HG03064 (cell line): ENCODE data around the gene GOLPH3.
"Not testable (repeated sequence)": the region's sequence is repeated elsewhere in the genome, so short reads cannot be mapped to it uniquely, and the experiment has no call there.

Source experiments
- ATAC-seq: cut with Tn5 transposase; IDR thresholded peaks from one replicate; pipeline ENCODE4 v1.9.1; 2021; ENCODE audit warnings: low read depth; ENCODE audit not compliant: unreplicated experiment

Gene GOLPH3

DNA sequence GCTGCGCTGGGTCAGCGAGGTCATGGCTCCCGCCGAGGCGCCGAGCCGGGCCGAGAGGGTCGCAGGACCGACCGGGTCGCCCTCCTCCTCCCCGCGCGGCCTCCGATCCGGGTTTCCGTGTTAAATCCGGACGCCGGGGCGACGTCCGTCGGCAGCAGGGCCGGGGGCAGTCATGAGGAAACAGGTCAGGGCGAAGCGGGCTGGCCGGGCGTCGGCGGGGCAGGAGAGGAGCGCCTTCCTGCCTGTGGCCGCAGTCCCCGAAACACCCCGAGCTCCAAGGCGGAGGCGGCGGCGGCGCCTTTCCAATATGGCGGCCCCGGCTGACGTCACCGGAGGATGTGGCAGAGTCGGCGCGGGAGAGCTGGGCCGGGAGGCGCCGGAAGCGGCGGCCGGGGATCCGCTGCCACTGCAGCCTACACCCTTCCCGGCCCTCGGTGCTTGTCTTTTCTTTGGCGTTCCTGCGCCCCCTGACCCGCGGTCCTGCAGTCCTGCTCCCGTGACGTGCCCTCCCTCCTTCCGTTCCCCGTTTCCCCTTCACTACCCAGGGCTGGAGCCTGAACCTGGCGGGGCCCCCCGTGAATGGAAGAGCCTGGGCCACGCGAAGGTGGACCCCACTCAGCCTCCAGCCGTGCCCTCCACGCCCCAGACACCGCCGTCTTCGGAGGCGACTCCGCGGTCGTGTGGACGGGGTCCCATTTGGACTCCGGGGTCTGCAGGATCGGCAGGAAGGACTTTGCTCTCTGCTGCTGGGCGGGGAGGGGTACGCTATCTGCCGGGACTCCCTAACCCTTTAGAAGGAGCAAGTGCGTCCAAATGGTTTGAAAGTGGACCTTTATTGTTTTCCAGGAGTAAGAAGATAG, at the start of gene GOLPH3:
TSS of gene GOLPH3 (minus strand) at position 309 of the 860 bp plus-strand sequence. CDS start at position 24, 285 bp downstream.
- ATAC-seq: peak; percentile 80

DNA sequence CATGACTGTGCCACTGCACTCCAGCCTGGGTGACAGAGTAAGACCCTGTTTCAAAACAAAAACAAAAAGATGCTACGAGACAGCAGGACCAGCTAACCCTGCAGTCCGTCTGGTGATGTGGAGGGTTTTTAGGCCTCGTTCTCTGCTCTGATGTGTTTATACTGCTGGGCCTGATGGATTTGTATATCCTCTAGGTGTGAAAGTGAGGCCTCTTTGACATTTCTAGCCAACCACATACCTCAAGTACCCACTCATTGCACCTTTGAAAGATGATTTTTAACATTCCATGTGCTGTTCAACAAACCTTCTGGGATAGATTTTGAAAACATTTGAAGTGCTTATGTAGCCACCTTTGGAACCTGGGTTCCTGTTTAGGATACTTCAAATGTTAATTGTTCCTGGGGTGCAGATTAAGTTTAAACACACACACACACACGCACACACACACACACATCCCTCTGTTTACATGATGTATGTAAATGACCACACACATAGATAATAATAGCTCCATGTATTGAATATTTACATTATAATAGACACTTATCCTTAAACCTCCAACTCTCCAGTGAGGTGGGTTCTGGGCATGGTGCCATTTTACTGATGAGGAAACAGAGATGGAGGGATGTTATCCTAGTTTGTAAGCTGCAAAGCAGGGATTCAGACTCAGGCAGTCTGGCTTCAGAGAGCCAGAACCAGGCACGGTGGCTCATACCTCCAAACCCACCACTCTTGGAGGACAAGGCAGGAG, 48.8 kb upstream of the GOLPH3 start:
- ATAC-seq: no peak

DNA sequence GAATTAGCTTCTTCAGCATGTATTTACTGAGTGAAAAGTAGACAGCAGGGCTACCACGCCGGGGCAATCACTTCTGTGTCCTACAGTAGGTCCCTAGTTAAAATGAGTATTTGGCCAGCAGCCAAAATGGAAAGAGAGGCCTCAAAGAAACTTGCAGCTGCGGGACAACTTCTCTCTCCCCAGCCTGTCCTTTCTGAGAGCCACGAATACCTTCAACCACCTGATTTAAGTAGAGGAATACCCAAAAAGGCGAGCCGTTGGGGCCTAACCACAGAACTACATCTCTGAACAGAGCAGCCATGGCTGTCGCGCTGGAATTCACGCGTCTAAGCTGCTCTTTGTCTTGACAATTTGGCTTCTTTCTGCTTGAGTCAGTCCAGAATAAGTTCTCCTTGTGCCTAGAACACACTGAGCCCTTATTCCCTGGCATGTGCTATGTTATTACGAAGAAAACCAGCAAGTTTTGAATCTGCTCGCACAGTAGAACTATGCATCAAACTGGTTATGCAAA, 43.8 kb upstream of the GOLPH3 start:
- no peak for ATAC-seq

DNA sequence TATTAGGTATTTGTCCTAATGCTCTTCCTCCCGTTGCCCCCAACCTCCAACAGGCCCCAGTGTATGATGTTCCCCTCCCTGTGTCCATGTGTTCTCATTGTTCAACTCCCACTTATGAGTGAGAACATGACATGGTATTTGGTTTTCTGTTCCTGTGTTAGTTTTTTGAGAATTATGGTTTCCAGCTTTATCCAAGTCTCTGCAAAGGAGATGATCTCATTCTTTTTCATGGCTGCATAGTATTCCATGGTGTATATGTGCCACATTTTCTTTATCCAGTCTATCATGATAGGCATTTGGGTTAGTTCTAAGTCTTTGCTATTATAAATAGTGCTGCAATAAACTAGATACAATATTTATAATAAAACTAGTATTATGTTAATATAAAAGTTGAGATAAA, 40.2 kb upstream of the GOLPH3 start:
- ATAC-seq: not testable (repeated sequence)

DNA sequence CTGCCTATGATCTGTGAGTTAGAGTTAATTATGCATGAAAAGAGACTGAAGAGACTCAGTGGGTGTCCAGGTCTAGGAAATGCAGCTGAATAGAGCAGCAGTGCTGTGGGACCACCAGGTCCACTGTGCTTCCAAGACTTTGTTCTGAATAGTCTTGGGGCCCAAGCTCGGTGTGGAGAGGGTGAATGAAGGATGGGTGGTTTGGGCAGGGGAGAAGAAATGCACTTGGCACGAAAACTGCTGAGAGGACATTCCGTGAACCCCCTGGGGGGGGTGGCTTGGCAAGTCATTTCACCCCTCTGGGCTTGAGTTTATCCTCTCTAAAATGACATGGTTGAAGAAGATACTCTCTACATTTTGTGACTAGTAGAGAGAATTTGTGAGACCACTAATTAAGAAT, 36.0 kb upstream of the GOLPH3 start:
- ATAC-seq: no peak

DNA sequence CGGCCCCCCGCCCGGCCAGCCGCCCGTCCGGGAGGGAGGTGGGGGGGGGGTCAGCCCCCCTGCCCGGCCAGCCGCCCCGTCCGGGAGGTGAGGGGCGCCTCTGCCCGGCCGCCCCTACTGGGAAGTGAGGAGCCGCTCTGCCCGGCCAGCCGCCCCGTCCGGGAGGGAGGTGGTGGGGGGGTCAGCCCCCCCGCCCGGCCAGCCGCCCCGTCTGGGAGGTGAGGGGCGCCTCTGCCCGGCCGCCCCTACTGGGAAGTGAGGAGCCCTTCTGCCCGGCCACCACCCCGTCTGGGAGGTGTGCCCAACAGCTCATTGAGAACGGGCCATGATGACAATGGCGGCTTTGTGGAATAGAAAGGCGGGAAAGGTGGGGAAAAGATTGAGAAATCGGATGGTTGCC, 34.7 kb upstream of the GOLPH3 start:
- ATAC-seq: not testable (repeated sequence)

DNA sequence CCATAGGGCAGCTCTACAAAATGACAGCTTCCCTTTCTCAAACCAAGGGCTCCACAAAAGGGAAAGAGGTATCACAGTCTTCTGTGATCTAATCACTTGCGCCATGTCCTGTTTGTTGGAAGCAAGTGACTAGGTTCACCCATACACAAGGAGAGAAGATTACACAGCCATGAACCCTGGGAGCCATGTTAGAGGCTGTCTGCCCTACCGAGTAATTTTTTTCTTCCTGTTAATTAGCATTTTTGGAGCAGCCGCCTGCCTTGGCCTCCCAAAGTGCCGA, 33.2 kb upstream of the GOLPH3 start:
- no peak for ATAC-seq

DNA sequence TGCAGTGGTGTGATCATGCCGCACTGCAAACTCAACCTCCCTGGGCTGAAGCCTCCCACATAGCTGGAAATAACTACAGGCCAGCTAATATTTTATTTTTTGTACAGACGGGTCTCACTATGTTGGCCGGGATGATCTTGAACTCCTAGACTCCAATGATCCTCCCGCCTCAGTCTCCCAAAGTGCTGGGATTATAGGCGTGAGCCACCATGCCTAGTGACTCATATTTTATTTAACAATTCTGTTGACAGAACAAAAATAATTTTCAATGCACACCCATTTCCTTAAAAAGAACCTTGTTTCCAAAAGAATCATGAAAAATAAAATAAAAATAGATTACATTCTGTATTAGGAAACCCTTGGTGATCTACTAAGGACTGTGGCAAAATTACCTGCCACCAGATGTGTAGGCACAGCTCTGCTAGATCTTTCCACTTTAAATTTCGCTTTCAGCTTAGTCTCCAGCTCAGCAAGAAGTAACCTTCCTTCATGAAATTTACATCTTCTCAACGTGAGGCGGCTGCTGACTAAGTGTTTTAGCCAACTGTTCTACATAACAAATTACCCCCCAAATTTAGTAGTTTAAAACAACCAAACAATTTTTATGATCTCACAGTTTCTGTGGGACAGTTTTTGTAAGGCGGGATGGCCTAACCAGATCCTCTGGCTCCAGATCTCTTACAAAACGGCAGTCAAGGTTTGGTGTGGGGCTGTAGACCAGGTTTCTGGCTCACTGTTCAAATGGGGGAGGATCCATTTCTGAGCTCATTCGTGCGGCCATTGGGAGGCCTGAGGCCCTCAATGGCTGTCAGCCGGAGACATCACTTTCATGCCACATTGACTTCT, 32.6 kb upstream of the GOLPH3 start:
- ATAC-seq: no peak

DNA sequence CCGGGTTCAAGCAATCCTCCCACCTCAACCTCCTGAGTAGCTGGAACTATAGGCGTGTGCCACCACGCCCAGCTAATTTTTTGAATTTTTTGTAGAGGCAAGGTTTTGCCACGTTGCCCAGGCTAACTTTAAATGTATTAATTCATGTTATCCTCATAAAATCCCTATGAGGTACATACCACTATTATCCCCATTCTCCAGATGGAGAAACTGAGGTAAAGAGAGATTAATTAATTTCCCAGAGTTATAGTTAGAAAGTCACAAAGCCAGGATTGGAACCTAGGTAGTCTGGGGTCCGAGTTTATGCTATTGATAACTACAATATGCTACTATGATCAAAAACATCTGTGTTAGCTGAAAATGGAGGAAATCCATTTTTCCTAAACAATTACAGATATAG, 31.9 kb upstream of the GOLPH3 start:
- ATAC-seq: no peak

DNA sequence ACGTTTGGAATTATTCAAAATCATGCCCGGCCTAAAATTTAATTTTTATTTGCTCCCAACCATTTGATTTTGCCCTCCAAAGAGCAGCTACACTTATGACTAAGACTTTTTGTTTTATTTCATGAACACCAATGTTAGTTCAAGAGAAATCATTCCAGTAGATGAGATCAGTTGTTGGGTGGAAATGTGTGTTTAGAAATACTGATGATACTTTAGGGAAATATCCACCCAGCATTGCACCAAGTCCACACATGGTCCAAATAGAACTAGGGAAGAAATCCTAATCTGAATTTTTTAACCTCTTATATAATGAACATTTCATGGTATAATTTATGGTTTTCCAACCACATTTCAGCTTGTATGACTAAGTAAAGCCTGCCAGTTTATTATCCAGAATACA, 28.3 kb upstream of the GOLPH3 start:
- no peak for ATAC-seq

DNA sequence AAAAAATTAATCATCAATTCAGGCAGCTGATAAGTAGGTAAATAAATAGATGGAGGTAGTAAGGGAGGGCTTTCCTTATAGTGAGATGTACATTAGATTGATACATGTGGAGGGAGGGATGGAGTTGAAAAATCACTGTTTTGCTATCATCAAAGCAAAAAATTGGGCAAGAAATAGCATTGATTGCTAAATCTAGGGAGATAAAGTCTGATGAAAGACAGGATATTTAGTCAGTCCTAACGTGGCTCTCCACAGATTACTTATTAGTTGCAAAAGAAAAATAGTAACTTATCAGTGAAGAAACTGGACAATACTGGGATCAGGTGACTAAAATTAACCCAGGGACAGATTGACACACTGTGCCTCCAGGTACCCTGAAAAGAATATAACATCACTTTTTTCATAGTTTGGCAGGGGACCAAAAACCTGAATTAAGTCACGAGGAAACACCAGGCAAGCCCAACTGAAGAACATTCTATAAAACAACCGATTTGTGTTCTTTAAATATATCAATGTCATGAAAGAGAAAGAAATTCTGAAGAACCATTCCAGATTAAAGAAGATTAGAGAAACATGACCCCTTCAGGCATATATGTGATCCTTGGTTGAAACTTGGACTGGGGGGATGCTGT, 27.1 kb upstream of the GOLPH3 start:
- ATAC-seq: no peak

DNA sequence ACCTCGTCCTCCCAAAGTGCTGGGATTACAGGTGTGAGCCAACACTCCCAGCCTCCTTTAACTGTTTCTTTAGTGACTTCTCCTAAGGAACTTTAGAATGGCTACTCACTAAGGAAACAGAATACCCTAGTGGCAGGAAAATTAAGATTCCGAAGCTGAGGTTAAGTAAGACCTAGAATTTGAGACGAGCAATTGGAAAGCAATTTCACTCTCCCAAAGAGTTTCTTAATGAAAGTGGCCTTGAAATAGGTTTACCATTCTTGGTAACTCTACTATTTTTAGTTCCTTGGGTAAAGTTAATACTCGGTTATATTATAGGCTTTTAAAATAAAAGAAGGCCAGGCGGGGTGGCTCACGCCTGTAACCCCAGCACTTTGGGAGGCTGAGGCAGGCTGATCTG, 22.9 kb upstream of the GOLPH3 start:
- no peak for ATAC-seq

DNA sequence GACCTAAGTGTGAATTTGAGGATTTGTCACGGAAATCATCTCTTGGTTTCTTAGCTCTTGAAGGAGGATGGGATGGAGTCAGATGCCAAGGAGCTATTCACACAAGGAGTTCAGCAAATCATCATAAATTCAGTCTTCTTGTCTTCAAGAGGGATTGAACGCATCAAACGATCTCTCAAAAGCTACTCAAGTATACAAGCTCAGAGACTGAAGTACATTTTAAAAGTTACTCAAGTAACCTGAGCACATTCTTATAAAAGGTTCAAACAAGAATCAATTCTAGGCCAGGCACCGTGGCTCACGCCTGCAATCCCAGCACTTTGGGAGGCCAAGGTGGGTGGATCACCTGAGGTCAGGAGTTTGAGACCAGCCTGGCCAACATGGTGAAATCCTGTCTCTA, 21.1 kb upstream of the GOLPH3 start:
- no peak for ATAC-seq

DNA sequence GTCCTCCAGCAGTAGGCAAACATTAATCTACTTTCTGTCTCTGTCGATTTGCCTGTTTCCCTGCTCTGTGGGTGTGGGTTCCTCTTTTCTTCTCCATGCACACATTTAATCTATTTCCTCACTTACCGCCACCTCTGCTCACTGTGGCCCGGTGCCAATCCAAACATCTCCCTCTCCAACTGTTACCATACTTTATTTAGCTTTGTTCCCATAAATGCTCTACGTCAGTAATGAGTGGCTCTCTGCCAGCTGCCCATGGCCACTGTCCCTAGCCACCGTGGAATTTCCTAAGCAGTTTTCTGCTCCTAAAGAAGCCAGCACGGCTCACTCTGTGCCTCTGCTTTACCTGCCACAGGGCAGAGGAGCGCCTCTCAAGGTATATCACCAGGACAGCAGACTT, 19.5 kb upstream of the GOLPH3 start:
- ATAC-seq: no peak

DNA sequence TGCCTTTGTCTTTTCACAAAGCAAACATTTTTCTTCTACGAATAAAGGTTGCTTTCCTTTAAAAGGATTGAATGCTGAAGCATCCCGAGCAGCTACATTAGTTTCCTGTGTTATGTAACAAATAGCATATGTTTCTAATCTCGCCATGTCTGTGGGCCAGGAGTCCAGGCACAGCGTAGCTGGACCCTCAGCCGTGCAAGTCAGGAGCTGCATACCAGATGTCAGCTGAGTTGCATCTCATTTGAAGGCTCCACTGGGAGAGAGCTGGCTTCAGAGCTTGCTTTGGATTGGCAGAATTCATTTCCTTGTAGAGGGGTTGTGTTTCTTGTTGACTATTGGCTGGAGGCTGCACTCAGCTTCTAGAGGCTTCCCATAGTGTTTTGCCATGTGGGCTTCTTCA, 16.0 kb upstream of the GOLPH3 start:
- no peak for ATAC-seq

DNA sequence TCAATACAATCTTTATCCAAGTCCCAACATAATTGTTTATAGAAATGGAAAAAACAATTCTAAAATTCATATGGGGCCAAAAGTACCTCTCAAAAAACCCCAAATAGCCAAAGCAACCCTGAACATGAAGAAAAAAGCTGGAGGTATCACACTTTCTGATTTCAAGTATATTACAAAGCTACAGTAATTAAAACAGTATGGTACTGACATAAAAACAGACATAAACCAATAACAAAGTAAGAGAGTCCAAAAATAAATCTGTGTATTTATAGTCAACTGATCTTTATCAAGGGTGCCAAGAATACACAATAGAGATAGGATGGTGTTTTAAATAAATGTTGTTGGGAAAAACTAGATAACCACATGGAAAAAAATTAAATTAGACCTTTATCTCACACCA, 13.6 kb upstream of the GOLPH3 start:
- ATAC-seq: no peak

DNA sequence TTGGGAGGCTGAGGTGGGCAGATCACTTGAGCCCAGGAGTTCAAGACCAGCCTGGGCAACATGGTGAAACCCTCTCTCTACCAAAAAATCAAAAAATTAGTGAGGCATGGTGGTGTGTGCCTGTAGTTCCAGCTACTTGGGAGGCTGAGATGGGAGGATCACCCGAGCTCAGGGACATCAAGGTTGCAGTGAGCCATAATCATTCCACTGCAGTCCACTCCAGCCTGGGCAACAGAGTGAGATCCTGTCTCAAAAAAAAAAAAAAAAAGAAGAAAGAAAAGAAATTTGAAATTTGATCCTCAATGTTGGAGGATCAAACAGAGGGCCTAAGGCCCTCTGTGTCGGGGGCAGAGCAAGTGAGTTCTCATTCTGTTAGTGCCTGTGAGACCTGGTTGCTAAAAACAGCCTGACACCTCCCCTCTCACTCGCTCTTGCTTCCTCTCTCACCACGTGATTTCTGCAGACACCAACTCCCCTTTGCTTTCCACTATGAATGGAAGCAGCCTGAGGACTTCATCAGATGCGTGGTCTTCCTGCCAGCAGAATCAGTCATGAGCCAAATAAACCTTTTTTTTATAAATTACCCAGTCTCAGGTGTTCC, 8.4 kb upstream of the GOLPH3 start:
- ATAC-seq: peak; percentile 75

DNA sequence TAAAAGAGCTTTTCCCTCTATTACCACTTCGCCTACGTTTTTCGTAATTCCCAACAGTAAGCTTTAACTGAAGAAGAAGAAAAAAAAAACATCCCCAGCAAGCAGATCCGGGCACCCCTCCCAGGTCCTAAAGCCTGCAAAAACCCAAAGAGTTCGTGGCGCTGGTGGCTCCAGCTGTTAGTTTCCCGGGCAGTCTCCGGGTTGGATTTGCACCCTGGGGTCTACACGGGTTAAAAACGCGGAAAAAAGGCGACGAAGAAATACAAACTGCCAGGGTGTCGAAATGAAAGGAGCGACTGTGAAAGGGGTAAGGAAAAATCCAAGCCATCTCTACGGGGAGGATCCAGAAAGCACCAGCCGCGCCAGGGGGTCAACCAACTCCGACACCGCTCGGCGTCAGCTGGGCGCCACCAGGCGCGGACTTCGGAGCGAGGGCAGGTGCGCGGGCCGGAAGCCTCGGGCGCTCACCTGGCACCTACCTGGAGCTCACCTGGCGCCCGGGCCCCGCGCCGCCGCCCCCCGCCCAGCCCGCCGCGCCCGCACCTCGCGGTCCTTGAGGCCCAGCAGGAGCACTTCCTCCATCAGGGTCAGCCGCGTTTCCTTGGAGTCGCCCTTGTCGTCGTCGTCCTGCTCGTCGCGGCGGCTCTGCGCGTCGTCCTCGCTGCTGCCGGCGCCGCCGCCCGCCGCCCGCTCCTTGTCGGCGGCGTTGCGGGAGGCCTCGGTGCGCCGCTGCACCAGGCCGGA, 680 bp downstream of the GOLPH3 start:
- ATAC-seq: peak; percentile 22

DNA sequence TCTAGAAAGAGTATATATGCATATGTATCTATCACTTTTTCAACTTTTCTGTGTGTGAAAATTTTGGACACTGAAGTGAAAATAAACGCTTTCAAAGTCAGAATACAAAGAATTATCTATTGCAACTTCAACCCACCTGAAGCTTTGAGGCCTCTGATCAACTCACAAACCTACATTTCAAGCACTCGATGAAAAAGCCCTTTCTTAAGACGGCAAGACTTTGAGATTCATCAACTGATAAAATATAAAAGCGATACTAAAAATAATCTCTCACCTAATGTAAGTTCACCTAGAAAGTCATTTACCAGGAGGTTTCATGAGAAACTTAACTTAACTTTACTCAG, 1.2 kb downstream of the GOLPH3 start:
- ATAC-seq: no peak
